HAP-1 (cell line): ENCODE measurements around the gene SCAND1.
A peak's percentile ranks its signal among the peaks of the same experiment; 100 is the strongest.
"Not testable (repeated sequence)": the region's sequence is repeated elsewhere in the genome, so short reads cannot be mapped to it uniquely, and the experiment has no call there.

Source experiments
- DNase-seq, 2 experiments: peaks; one replicate each; pipeline ENCODE4 v3.0.0-alpha.2; 2016 to 2020; ENCODE audit warnings: low spot score in 2 of 2
- H3K27me3 ChIP-seq: fragments of 250-450 bp; sonication (Bioruptor Pico); 2 replicates; pipeline ENCODE4 v1.5.1; 2020; ENCODE audit warnings: low read depth, mild to moderate bottlenecking, moderate library complexity
- H3K36me3 ChIP-seq: fragments of 250-450 bp; sonication (Bioruptor Pico); replicated peaks from 2 replicates; pipeline ENCODE4 v1.5.1; 2020; ENCODE audit warnings: mild to moderate bottlenecking
- H3K4me1 ChIP-seq: fragments of 250-450 bp; sonication (Bioruptor Pico); 2 replicates; pipeline ENCODE4 v1.5.1; 2020; ENCODE audit warnings: mild to moderate bottlenecking
- H3K4me3 ChIP-seq: fragments of 250-450 bp; sonication (Bioruptor Pico); 2 replicates; pipeline ENCODE4 v1.5.1; 2020; ENCODE audit warnings: mild to moderate bottlenecking, moderate library complexity
- H3K9me3 ChIP-seq: fragments of 250-450 bp; sonication (Bioruptor Pico); 2 replicates; pipeline ENCODE4 v1.5.1; 2020; ENCODE audit warnings: mild to moderate bottlenecking, moderate library complexity
- in situ Hi-C: fragments of 300-500 bp; cut with MboI; formaldehyde crosslinking; loops from 3 replicates; pipeline ENCODE4 v1.14.3; 2020; ENCODE audit warnings: low sequenced_read_pairs, inconsistent platforms, mixed read lengths

SCAND1 gene

DNA sequence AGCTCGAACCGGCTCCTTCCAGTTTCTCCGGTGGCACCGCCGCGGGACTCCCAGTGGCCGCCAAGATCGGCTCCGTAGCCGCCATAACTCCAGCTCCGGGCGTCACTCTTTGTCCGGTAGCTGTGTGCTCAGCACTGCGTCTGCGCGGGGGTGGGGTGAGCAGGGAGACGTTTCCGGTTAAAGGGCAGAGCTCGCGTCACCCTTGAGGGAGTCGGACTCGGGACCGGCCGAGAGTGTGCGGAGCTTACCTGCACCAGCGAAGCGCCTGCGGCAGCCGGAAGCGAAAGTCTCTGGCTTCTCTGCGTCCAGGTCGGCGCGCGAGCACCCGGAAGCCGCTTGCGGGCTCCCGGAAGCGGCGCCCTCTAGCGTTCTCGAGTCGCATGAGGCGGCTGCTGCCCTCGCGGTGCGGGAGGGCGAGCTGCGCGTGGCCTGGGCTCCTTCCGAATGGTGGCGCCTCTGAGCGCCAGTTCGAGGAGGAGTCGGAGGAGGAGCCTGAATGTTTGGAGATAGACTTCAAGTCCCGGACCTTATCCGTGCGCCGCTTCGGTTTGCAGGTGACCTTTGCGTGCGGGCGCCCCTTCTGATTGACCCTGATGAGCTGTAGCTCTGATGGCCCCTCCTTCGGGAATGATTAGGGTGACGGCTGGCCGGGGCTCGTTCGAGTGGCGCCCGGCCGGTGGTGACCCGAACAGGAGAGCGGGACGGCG, at the start of gene SCAND1:
SCAND1 (minus strand) TSS at position 303 of the 707 bp plus-strand sequence; CDS start at position 85, 218 bp downstream.
- Histone ChIP-seq H3K27me3 (no peaks in the 10 kb centered on the region), H3K36me3 (peaks cover 12% of the 10 kb centered on the region), H3K4me1 (peaks cover 4% of the 10 kb centered on the region), H3K4me3 (peak within 1 kb of the TSS; percentile 99), H3K9me3 (no peaks in the 10 kb centered on the region)
- DNase-seq = peak; percentile 97 to 99
- in situ Hi-C loops = no loop called here

DNA sequence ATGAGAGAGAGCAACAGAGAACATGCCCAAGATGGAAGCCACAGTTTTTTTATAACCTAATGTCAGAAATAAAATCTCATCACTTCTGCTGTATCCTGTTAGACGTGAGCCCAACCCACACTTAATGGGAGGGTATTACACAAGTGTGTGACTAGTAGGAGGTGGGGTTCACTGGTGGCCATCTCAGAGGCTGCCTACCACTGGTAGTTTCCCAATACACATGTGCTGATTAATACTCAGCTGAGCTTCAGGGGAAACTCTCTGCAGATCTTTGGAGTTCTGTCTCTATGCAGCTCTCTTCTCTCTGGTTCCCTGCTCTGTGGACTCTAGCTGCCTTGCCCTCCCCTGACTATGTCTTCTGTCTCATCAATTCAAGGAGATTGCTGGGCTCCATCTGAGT, 49.7 kb upstream of the SCAND1 start:
- H3K9me3 ChIP-seq = no peaks in the 10 kb centered on the region
- in situ Hi-C loops = no loop called here
- no peak overlapping the region for H3K4me3 ChIP-seq
- H3K27me3 ChIP-seq = no peaks in the 10 kb centered on the region
- DNase-seq = no peak
- H3K4me1 ChIP-seq = no peaks in the 10 kb centered on the region
- no peaks in the 10 kb centered on the region for H3K36me3 ChIP-seq

DNA sequence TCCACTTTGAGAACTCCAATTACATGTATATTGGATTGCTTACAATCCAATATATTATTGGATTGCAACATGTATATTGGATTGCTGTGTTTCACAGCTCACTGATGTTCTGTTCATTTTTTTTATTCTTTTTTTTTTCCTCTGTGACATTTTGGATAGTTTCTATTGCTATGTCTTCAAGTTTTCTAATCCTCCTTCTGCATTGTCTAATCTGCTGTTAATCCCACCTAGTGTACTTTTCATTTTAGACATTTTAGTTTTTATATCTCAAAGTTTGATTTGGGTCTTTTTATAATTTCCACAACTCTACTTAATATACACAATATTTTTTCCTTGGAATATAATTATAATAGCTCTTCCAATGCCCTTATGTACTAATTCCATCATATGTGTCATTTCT, 48.6 kb upstream of the SCAND1 start:
- Histone ChIP-seq H3K27me3 (no peaks in the 10 kb centered on the region), H3K4me1 (no peaks in the 10 kb centered on the region), H3K4me3 (no peak overlapping the region), H3K9me3 (no peaks in the 10 kb centered on the region), H3K36me3 (no peaks in the 10 kb centered on the region)
- DNase-seq = no peak
- in situ Hi-C loops = no loop called here

DNA sequence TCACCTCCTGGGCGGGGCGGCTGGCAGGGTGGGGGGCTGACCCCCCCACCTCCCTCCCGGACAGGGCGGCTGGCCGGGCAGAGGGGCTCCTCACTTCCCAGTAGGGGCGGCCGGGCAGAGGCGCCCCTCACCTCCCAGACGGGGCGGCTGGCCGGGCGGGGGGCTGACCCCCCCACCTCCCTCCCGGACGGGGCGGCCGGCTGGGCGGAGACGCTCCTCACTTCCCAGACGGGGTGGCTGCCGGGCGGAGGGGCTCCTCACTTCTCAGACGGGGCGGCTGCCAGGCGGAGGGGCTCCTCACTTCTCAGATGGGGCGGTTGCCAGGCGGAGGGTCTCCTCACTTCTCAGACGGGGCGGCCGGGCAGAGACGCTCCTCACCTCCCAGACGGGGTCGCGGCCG, 47.0 kb upstream of the SCAND1 start:
- H3K4me1 ChIP-seq, H3K4me3 ChIP-seq, H3K9me3 ChIP-seq, H3K36me3 ChIP-seq, H3K27me3 ChIP-seq, DNase-seq, in situ Hi-C loops: not testable (repeated sequence)

DNA sequence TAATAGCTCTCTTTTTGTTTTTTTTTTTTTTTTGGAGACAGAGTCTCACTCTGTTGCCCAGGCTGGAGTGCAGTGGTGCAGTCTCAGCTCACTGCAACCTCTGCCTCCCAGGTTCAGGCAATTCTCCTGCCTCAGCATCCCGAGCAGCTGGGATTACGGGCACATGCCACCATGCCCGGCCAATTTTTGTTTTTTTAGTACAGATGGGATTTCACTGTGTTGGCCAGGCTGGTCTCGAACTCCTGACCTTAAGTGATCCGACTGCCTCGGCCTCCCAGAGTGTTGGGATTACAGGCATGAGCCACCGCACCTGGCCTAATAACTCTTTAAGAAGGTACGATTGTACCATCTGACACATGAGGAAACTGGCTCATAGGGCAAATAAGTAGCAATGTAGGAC, 42.2 kb upstream of the SCAND1 start:
- not testable (repeated sequence) for H3K36me3 ChIP-seq, H3K4me3 ChIP-seq, DNase-seq, H3K9me3 ChIP-seq, H3K27me3 ChIP-seq, H3K4me1 ChIP-seq
- in situ Hi-C loops = loop anchor here (25.0 kb wide), 1 partner anchor 441 kb away; no protein-coding TSS in a partner anchor

DNA sequence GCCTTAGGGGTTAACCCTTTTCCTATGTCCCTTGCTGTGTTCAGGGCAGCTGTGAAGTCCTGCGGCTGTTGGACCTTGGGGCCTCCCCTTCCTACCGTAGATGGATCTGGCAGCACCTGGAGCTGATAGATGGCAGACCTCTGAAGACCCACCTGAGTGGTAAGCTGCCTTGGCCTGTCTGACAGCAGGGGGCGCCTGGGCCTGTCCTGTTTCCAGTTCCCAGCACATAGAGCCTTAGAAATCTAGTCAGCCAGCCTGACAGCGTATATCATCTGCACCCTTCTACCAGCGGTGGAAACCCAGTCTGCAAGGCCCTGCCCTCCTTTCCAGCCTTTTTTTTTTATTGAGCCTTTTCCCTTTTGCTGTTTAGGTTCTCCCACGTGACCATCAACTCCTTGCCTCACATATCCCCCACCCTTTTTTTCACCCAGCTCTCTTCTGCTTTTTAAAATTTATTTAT, 40.7 kb upstream of the SCAND1 start:
- peak; percentile 82 to 92 for DNase-seq
- in situ Hi-C loops = loop anchor here (25.0 kb wide), 1 partner anchor 442 kb away; no protein-coding TSS in a partner anchor
- H3K4me1 ChIP-seq = no peaks in the 10 kb centered on the region; the same call in 1 of the 2 replicates
- peaks cover 4% of the 10 kb centered on the region for H3K27me3 ChIP-seq
- no peak overlapping the region for H3K4me3 ChIP-seq
- no peaks in the 10 kb centered on the region for H3K9me3 ChIP-seq
- no peaks in the 10 kb centered on the region for H3K36me3 ChIP-seq

DNA sequence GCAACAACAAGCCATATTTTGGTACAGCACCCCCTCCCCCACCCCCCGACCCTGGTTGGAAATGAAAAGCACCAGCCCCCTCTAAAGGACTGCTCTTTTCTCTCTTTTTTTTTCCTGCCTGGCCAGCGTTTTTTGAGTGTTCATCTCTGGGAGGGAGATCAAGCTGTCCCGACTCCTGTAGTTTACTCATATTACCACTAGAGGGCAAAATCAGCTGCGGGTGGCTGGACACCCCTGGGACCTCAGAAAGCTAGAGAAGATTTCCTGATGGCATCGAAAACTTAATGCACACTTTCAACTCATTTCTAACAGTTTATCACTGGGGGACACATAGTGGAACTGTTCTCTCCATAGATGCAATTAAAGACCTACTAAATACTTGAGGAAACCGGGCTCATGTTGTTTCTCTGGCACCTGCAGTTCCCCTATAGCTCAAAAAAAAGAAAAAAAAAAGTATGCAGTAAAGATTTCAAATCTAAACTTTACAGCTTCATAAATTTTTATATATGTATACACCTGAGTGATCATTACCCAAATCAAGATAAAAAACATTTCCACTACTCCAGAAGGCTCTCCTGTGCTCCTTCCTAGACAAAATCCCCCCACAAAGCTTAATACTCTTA, 38.5 kb upstream of the SCAND1 start:
- peak; percentile 63 to 67 for DNase-seq
- in situ Hi-C loops = loop anchor here (25.0 kb wide), 1 partner anchor 444 kb away; no protein-coding TSS in a partner anchor
- Histone ChIP-seq H3K27me3 (peaks cover 6% of the 10 kb centered on the region), H3K4me1 (no peaks in the 10 kb centered on the region; the same call in 1 of the 2 replicates), H3K9me3 (no peaks in the 10 kb centered on the region), H3K36me3 (no peaks in the 10 kb centered on the region), H3K4me3 (no peak overlapping the region)

DNA sequence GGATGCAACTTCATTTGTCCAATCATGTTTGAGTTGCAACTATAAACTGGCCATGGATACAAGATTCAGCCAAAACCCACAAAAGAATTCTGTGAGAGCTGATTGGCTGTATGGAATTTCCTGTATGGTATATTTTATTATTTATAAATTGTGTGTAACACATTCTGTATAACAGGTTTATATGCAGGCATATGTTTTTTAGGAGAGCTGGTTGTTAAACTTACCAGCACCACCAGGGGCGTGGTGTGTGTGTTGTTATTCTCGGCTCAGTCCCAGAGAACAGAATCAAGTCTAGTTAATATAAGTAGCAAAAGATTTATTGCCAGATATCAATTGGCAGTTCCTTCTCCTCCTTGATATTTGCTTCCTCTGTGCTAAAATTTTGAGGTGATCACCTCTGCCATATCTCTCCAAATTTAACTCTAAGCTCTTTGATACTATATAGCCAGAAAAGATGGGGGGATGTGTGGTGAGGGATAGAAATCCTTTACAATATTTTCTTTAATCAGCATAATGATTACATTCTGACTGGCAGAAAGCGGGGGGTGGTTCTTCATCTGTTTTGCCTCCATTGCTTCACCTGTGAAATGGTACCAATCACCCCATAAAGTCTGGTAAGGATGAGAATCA, 37.0 kb upstream of the SCAND1 start:
- Histone ChIP-seq H3K4me1 (no peaks in the 10 kb centered on the region; the same call in 1 of the 2 replicates), H3K4me3 (no peak overlapping the region), H3K9me3 (no peaks in the 10 kb centered on the region), H3K36me3 (no peaks in the 10 kb centered on the region), H3K27me3 (peaks cover 6% of the 10 kb centered on the region)
- in situ Hi-C loops = loop anchor here (25.0 kb wide), 1 partner anchor 446 kb away; no protein-coding TSS in a partner anchor
- DNase-seq = peak; percentile 34 to 56

DNA sequence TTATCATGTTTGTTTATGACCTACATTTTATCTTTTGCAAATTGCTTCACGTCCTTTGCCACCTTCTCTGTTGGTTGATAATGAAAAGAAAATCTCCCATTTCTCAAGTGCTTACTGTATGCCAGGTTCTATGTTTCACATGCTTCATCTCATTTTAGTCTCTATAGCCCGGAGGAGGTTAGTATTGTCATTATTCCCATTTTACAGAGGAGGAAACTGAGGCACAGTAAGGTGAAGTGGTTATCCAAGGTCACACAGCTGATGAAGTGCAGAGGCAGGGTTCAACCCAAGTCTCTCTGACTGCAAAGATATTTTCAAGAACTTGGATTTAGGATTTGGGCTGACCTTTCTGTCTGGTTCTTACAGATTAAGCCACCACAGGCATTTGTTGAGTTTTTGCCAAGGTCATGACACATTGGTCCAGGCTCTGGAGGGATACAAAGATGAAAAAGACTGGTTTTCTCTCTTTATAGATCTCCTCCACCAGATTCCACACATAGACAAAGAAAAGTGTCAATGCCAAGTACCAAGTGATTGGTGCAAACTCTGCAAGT, 34.7 kb upstream of the SCAND1 start:
- H3K4me3 ChIP-seq = no peak overlapping the region
- in situ Hi-C loops = loop anchor here (5.0 to 25.0 kb wide), 2 partner anchors 148 to 448 kb away; no protein-coding TSS in a partner anchor
- DNase-seq = no peak

DNA sequence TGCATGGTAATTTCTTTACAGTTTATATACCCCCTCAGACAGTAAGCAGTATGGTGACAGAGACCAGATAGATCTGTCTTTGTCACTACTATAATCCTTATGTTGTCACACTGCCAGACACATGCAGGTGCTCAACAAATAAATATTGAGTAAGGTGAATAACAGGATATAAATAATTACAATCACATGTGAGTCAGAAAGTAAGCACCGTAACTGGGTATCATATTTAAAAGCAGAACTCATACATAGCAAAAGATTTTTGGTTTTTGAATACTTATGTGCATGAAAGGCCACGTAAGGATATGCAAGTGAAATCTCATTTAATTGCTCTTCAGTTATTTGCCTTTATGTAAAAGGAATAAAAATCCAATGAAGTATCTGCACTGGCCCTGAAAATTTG, 31.5 kb upstream of the SCAND1 start:
- in situ Hi-C loops = loop anchor here (5.0 to 25.0 kb wide), 2 partner anchors 151 to 451 kb away; no protein-coding TSS in a partner anchor
- DNase-seq = no peak
- Histone ChIP-seq H3K4me3 (no peak overlapping the region), H3K27me3 (peaks cover 6% of the 10 kb centered on the region), H3K4me1 (no peaks in the 10 kb centered on the region), H3K36me3 (no peaks in the 10 kb centered on the region), H3K9me3 (no peaks in the 10 kb centered on the region)

More for the DNA sequence above, 34.7 kb upstream of the SCAND1 start:
- no peaks in the 10 kb centered on the region for H3K4me1 ChIP-seq
- no peaks in the 10 kb centered on the region for H3K9me3 ChIP-seq
- H3K27me3 ChIP-seq = peaks cover 6% of the 10 kb centered on the region
- no peaks in the 10 kb centered on the region for H3K36me3 ChIP-seq

DNA sequence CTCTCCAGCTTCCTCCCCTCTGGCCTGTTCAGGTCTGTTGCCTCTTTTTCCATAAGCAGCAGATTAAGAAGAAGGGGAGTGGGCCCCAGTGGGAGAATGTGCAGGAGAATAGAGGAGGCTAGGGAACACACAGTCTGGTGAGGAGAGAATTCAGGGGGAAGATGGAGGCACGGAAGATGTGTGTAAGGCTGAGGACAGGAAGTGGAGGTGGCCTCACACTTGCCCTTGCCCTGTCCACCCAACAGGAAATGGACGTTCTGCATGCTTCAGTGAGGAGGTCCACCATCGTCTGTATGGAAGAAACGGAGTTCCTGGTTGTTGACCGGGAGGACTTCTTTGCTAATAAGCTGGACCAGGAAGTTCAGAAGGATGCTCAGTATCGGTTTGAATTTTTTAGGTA, 30.1 kb upstream of the SCAND1 start:
- Histone ChIP-seq H3K36me3 (no peaks in the 10 kb centered on the region), H3K27me3 (no peaks in the 10 kb centered on the region), H3K4me3 (no peak overlapping the region)

DNA sequence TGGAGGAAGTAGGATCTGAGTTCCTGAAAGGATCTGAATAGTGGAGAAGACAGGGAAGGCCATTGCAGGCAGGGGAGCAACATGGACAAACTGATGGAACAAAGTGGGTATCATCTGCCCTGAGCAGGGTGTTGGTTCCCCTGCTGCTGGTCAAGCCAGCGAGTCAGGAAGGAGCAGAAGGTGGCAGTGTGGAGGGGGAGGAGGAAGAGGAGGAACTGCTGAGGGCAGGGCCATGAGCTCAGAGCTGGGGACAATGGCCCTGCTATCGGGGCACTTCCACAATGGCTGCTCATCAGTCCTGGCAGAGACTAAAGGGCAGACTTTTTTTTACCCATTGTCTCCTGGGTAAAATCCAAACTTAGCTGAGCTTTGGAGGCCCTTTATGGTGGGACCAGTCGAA, 27.7 kb upstream of the SCAND1 start:
- H3K27me3 ChIP-seq = no peaks in the 10 kb centered on the region
- H3K36me3 ChIP-seq = no peaks in the 10 kb centered on the region
- no peak for DNase-seq
- H3K9me3 ChIP-seq = no peaks in the 10 kb centered on the region
- in situ Hi-C loops = loop anchor here (25.0 kb wide), 1 partner anchor 455 kb away; no protein-coding TSS in a partner anchor
- no peak overlapping the region for H3K4me3 ChIP-seq
- no peaks in the 10 kb centered on the region for H3K4me1 ChIP-seq

More for the DNA sequence above, 30.1 kb upstream of the SCAND1 start:
- no peak for DNase-seq
- no peaks in the 10 kb centered on the region for H3K4me1 ChIP-seq
- H3K9me3 ChIP-seq = no peaks in the 10 kb centered on the region
- in situ Hi-C loops = loop anchor here (25.0 kb wide), 1 partner anchor 453 kb away; no protein-coding TSS in a partner anchor

DNA sequence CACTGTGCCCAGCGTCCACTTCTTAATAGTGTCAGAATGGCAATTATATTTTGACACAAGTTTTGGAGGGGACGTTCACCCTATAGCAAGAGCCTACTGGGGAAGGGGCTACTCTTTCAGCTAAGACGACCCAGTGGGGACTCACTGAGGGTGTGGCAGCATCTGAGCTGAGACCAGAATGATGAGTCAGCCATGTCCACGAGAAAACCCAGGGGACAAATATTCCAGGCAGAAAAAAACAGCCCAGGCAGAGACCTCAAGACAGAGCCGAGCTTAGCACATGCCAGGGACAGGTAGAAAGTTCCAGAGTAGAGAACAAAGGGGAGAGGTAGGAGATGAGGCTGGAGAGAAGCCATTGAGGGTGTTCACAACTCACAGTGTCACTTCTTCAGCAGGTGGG, 25.2 kb upstream of the SCAND1 start:
- no peaks in the 10 kb centered on the region for H3K4me1 ChIP-seq
- in situ Hi-C loops = loop anchor here (25.0 kb wide), 1 partner anchor 458 kb away; no protein-coding TSS in a partner anchor
- no peak for DNase-seq
- H3K4me3 ChIP-seq = no peak overlapping the region
- H3K9me3 ChIP-seq = no peaks in the 10 kb centered on the region
- no peaks in the 10 kb centered on the region for H3K27me3 ChIP-seq
- H3K36me3 ChIP-seq = no peaks in the 10 kb centered on the region
